Liver (tissue), 3 donors: ENCODE data around the gene SKOR1.

Experiments
- GABPA ChIP-seq, 2 donors: IDR thresholded peaks in 1 of 2; conservative IDR thresholded peaks in 1 of 2; 2 replicates each; pipeline ENCODE4 v1.6.1; 2016; ENCODE audit warnings: antibody characterized with exemption in 2 of 2, mild to moderate bottlenecking in 1 of 2, moderate library complexity in 1 of 2
- RAD21 ChIP-seq, 2 donors: IDR thresholded peaks; 2 replicates each; pipeline ENCODE4 v1.6.1; 2016; ENCODE audit warnings: antibody characterized with exemption in 2 of 2, mild to moderate bottlenecking in 2 of 2
- SP1 ChIP-seq: IDR thresholded peaks from 2 replicates; pipeline ENCODE4 v1.6.1; 2018; ENCODE audit warnings: antibody characterized with exemption, mild to moderate bottlenecking
- TAF1 ChIP-seq: conservative IDR thresholded peaks from 2 replicates; pipeline ENCODE4 v1.6.1; 2016; ENCODE audit warnings: antibody characterized with exemption, mild to moderate bottlenecking
- TF ChIP-seq, protein P1 (sequence below): fragments of 150-350 bp; IDR thresholded peaks from 2 replicates; pipeline ENCODE4 v1.5.1; 2017; ENCODE audit warnings: improper control_type of control experiment, low read depth, low read length; ENCODE audit not compliant: missing input control
- donor health status: healthy.
- donor health status: healthy.

DNA sequence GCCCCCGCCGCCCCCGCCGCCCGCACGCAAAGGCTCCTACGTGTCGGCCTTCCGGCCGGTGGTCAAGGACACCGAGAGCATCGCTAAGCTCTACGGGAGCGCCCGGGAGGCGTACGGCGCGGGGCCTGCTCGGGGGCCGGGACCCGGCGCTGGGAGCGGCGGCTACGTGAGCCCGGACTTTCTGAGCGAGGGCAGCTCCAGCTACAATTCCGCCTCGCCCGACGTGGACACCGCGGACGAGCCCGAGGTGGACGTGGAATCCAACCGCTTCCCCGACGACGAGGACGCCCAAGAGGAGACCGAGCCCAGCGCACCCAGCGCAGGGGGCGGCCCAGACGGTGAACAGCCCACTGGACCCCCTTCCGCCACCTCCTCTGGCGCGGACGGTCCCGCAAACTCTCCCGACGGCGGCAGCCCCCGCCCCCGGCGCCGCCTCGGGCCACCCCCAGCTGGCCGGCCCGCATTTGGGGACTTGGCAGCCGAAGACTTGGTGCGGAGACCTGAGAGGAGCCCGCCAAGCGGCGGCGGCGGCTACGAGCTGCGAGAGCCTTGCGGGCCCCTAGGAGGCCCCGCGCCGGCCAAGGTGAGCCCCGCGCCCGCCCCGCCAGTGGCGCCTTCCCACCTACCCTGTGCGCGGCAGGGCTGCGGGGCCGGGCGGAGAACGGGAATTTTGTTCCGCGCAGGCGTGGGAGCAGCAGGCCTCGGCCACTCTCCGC lies 2.4 kb downstream of the SKOR1 start:
- TF ChIP-seq, protein P1, sequence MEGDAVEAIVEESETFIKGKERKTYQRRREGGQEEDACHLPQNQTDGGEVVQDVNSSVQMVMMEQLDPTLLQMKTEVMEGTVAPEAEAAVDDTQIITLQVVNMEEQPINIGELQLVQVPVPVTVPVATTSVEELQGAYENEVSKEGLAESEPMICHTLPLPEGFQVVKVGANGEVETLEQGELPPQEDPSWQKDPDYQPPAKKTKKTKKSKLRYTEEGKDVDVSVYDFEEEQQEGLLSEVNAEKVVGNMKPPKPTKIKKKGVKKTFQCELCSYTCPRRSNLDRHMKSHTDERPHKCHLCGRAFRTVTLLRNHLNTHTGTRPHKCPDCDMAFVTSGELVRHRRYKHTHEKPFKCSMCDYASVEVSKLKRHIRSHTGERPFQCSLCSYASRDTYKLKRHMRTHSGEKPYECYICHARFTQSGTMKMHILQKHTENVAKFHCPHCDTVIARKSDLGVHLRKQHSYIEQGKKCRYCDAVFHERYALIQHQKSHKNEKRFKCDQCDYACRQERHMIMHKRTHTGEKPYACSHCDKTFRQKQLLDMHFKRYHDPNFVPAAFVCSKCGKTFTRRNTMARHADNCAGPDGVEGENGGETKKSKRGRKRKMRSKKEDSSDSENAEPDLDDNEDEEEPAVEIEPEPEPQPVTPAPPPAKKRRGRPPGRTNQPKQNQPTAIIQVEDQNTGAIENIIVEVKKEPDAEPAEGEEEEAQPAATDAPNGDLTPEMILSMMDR: no peak
- TF ChIP-seq TAF1 (no peak), RAD21 (IDR thresholded peaks at IDR 0.05) (no peak), GABPA (IDR thresholded peaks at IDR 0.05 in 1 of 2, conservative IDR thresholded peaks at IDR 0.05 in 1 of 2) (no peak), SP1 (no peak)
